ENCODE measurements around the gene TRNP1.
A peak's percentile ranks its signal among the peaks of the same experiment; 100 is the strongest.
"Not testable (repeated sequence)": the region's sequence is repeated elsewhere in the genome, so short reads cannot be mapped to it uniquely, and the experiment has no call there.

TRNP1 gene, protein sequence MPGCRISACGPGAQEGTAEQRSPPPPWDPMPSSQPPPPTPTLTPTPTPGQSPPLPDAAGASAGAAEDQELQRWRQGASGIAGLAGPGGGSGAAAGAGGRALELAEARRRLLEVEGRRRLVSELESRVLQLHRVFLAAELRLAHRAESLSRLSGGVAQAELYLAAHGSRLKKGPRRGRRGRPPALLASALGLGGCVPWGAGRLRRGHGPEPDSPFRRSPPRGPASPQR

DNA sequence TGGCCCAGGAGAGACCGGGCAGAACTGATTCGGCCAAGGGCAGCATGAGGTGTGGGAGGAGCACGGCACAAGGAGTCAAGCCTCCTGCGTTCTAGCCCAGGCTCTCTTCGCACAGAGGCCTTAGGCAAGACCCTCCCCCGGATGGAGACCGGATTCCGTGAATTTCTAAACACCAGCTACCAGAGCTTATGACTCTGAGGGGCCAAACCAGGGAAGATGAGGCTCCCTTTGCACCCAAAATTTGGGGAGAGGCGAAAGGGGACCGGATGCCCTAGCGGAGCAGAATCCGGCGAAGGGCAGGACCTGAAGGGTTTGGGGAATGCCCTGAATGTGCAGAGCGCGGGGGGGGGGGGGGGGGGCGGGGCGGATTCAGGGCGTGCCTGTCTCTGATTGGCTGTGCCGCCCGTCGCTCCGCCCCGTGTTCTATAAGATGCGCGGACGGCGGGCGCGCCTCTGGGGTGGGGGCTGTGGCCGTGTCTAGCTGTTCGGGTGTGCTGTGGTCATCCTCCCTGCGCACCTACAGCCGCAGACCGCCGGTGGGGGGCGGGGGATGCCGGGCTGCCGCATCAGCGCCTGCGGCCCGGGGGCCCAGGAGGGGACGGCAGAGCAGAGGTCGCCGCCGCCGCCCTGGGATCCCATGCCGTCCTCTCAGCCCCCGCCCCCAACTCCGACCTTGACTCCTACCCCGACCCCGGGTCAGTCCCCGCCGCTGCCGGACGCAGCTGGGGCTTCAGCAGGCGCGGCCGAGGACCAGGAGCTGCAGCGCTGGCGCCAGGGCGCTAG lies at the start of gene TRNP1:
TSS of gene TRNP1 (plus strand) at position 456 of the 783 bp plus-strand sequence. CDS start at position 551, 95 bp downstream.
- DNase-seq: peak; percentile 25 to 69 (median 62)

DNA sequence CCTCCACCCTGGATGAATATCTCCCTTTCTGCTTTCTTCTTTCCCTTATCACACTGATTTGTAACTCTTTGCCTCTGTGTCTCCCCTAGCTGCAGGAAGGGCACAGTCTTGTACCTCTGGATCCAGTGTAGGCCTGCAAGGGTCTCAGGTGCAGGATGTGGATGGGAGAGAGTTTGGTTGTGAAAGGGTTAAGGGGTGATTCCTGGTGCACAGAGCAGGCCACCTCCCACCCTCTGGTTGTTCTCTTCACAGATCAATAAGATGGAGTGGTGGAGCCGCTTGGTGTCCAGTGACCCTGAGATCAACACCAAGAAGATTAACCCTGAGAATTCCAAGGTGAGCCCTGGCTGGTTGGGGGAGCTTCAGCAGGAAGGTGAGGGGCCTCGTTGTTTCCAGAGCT lies 48.4 kb upstream of the TRNP1 start:
- no peak for DNase-seq

DNA sequence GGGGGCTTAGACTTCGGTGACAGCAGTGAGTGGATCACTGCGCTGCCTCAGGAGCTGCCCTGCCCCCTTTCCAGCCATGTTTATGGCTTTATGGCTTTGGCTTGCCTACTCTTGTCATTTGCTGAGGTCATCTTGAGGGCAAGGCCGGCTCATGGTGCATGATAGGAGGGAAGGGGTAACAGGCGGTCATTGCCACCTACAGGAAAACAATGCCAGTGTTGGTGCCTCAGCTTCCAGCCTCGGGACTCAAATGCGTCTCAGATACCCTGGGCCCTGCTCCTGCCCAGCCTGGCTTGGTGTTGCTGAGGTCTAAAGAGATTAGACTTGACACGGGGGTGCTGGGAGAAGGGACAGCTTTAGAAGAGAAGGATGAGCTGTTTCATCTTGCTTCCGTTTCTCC lies 47.8 kb upstream of the TRNP1 start:
- no peak for DNase-seq

DNA sequence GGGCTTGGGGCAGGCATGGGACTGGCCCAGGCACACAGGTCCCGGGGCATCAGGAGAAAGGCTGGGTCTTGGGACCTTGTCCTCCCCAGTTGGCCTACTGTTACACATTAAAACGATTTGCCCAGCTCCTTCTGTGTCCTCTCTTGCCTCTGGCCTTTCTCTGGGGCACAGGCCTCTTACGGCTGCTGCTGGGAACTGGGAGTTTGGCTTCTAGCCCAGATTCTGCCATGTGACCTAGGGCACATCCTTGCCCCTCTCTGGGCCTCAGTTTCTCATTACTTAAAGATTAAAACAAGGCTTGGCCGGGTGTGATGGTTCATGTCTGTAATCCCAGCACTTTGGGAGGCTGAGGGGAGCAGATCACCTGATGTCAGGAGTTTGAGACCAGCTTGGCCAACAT lies 47.2 kb upstream of the TRNP1 start:
- no peak for DNase-seq

DNA sequence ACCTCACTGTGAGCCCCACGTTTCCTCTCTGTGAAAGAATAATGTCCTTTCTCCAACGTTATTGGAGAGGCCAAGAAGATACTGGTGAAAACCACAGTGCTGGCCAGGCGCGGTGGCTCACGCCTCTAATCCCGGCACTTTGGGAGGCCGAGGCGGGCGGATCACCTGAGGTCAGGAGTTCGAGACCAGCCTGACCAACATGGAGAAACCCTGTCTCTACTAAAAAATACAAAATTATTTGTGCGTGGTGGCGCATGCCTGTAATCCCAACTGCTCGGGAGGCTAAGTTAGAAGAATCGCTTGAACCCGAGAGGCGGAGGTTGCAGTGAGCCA lies 44.8 kb upstream of the TRNP1 start:
- not testable (repeated sequence) for DNase-seq

DNA sequence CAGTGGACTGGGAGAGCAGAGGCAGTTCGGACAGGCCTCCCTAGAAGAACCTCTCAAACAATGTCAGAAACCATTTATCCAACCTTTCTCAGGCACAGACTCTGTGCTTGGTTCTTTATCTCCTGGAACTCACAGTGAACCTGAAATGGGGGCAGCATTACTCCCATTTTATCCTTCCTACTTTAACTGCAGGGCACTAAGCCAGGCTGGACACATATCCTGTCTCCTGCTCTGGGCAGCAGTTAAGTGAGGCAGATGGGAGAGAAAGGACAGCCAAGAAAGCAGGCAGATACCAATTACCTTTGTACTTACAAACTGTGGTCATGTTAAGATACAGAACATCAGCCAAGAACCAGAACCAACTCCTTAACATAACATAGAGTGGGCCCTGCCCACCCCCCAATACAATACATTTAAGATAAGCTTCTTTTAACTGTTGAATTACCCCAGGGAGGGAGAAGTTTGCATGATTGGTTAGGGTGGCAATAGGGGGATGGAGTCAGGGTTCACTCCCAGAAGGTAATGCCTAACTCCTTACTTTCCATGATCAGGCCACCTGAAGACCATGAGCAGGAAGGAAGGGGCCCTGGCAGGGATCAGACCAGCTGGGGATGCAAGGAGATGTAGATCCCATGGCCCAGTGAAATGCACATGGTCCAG lies 44.1 kb upstream of the TRNP1 start:
- no peak for DNase-seq

DNA sequence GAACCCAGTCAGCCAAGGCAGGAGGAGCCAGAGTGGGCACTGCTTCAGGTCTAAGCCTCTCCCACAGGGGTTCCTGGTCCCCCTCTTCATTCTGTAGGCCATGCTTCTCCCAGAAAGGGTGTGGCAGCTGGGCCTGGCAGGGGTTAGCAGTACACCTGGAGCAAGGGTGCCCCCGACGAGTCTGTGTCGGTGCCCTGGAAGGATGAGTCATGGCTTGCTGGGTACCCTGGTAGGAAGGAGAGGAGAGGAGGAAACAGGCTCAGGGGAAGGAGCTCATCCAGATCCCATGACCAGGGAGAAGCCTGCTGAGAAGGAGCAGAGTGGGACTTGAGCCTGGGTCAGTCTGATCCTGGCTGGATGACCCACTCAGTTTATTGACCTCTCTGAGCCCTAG lies 43.6 kb upstream of the TRNP1 start:
- DNase-seq: no peak

DNA sequence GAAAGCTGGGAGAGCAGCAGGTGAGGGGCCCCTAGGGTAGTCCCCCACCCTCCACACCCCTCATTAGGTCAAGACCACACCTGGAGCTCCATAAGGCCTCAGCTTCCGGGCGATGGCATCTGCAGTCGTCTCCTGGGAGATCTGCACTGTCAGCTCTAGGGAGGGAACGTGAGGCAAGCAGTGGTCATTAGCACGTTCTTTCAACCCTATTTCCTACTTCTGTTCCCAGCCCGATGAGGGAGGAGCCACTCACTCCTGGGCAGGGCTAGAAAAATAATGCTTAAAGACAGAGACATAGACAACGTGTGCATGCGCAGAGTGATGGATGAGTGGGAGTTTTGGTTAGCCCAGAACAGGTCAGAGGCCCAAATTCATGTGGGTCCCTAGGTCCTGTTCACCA lies 42.9 kb upstream of the TRNP1 start:
- DNase-seq: no peak

DNA sequence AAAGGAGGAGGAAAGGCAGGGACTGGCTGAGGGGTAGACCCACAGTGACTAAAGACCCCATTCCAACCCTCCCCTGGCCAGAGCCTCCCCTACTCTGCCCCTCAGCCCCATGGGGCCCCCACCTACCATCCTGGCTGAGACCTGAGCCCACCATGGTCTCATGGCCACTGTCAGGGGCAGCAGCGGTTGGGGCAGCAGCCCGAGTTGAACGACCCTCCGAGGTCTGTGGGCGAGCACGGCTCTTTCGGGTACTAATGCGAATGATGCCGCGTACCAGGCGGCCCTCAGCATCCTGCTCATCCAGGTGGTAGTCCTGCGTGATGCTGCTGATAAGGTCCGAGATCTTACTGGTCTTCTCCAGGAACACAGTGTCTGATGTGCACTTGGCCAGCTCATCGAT lies 42.3 kb upstream of the TRNP1 start:
- no peak for DNase-seq

DNA sequence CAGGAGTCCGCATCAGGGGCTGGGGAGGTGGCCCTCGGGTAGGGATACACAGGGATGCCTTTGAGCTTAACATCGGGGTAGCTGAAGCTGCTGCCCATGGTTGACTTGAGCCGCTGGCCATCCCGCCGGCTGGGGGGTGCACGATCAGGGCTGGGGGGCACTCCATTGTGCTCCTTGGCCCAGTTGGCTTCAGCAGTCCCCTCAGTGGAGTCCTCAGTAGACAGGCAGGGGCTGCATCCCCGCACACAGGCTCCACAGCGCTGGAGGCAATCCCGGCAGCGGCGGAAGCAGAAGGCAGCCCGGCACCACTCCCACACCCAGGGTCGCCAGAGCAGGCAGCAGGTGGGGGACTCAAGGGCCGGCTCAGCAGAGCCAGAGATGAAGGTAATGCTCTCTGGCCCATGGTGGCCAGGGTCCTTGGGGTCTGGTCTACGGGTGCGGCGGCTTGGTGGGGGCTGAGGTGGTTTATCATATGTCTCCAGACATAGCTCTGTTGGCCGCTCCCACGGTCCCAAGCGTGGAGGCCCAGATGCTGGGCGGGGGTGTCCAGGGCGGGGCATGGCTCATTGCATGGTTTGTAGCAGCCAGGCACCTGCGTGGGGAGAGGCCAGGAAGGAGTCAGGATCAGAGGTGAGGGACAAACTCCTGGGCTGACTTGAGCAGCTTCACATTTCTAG lies 41.5 kb upstream of the TRNP1 start:
- no peak for DNase-seq

DNA sequence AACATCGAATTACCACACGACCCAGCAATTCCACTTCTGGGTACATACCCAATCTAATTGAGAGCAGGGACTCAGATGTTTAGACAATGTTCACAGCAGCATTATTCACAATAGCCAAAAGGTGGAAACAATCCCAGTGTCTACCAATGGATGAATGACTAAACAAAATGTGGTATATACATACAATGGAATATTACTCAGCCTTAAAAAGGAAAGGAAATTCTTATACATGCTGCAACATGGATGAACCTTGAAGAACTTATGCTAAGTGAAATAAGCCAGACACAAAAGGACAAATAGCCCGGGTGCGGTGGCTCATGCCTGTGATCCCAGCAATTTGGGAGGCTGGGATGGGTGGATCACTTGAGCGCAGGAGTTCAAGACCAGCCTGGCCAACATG lies 40.1 kb upstream of the TRNP1 start:
- DNase-seq: no peak

DNA sequence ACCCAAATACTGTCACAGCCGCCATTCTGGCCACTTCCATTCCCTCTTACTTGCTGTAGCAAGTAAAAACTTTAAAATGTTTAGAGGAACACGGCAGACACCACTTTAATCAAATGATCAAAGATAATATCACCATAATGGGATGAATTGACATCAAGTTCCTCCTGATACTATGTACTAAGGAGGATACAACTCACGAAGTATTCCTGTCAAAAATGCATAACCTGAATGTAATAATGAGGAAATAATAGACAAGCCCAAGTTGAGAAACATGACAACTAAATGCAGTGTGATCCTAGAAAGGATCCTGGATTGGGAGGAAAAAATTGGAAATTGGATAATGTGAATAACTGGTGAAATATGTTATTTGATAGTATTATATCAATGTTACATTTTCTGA lies 37.2 kb upstream of the TRNP1 start:
- DNase-seq: no peak

DNA sequence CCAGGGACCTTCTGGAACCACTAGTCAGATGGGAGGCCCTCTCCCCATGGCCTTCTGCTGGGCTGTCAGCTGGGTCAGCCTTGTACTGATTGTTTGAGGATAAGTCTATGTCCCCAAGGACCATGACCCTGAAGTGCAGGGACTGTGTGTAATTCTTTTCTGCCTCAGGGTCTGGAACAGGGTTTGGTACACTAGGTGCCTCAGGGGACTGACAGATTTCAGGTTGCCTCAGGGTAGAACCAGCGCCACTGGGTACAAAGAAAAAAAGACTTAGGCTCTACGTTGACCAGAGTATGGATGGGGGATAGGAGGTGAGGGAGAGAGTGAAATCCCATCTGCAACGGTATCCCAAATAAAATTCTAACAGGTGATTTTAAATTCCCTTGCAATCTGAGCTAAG lies 36.2 kb upstream of the TRNP1 start:
- DNase-seq: no peak

DNA sequence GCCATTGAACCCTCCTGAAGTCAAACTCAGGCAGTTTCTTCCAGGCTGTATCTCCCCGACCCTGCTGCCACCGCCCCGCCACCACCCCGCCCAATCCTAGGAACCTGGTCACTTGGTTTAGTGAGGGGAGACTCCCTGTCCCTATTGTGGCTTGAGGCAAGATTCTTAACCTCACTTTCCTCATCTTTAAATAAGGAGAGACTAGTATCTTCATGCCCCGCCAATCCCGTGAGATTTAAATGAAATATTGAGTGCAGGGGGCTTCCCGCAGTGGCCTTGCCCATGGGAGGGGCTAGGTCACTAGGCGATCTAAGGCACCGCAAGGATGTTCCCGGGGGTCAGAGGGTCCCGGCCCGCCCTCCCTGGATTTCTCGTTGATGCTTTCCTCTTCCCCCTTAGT lies 34.2 kb upstream of the TRNP1 start:
- DNase-seq: no peak

DNA sequence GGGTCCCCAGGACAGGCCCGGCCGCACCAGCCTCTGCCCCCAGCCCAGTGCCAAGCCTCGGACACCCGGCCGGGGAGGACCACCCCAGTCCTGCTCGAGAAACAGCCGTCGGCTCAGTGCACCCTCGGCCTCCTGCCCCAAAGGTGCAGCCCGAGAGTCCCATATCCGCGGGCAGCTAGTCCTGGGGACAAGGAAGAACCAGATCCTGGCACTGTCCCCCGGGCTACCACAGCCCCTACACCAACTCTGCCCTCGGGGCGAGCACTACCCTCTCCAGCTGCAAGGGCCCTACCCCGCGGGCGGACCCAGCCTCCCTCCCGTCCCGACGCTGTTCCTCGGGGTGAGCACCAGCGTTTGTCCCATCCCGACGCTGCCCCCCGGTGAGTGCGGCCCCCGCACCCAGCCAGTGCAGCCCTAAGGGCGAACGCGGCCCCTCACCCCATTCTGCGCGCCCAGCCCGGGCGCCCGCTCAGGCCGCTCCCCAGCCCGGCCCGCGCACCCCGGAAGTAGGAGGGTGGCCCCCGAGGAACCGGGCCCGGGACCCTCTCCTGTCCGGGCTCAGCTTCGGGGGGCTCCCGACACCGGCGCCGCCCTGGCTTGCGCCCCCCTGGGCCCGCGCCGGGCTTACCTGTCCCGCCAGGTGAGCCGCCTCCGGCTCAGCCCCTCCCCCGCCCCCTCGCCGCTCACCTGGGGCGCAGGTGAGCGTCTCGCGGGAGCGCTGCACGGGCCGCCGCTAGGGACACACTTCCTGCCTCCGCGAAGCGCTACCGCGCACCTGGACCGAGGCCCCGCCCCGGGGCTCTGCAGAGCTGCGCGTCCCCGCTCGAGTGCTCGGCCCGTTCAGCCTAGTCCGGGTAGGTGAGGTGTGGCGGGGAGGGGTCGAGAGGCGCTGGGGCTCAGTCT lies 33.5 kb upstream of the TRNP1 start, which contains the start of gene KDF1:
TSS of gene KDF1 (minus strand) at position 747 of the 903 bp plus-strand sequence. CDS start 8,088 bp downstream, outside the sequence.
- peak; percentile 34 to 66 (median 48) for DNase-seq

DNA sequence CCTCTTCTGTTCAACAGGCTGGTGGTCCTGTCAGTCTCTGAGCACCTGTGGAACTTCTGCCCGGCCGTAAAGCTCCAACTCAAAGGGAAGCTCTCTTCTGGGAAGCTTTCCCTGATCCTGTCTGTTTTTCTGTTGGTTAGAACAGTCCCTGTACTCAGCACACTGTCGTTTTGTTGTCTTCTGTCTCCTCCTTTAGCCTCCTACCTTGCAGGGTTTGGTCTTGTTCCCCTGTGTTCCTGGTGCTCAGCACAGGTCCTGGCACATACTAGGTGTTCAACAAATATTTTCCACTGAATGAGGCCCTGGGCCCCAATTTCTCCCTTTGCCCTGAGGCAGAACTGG lies 32.9 kb upstream of the TRNP1 start:
- no peak for DNase-seq

DNA sequence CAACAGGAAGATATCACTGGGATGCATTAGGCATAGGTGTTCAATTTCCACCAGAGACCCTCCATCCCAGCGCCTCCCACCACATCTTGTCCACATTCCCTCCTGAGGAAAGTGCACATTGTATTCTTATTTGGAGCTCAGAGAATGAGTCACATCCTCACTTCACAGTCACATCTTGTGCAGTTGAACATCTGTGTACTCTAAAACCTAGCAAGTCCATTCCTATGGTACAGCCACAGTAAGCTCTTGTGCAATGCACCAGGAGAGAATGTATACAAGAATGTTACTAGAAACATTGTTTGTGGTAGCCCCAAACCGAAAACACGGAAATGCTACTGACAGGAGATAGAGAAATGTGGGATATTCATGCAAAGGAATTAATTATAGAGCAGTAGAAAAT lies 31.7 kb upstream of the TRNP1 start:
- DNase-seq: no peak

DNA sequence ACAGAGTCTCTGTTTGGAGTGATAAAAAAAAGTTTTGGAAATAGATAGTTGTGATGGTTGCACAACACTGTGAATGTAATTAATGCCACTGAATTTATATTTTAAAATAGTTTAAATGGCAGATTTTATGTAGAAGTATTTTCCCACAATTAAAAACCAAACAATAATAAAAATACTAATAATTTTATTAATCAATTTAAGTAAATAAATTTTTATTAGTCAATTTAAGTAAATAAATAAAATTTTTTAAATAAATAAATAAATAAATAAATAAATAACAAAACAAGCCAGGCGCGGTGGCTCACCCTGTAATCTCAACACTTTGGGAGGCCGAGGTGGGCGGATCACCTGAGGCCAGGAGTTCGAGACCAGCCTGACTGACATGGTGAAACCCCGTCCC lies 28.3 kb upstream of the TRNP1 start:
- DNase-seq: no peak

DNA sequence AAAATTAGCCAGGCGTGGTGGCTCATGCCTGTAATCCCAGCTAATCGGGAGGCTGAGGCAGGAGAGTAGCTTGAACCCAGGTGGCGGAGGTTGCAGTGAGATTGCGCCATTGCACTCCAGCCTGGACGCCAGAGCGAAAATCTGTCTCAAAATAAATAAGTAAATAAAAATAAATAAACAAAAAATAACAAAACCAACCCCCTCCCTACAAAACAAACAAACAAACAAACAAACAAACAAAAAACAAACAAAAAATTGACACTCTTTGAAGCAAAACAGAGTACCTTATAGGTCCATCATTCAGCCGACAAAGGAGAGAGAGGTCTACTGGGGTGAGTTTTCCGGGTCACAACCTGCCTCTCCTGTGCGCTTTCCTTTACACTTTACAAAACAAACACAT lies 27.9 kb upstream of the TRNP1 start:
- DNase-seq: no peak

DNA sequence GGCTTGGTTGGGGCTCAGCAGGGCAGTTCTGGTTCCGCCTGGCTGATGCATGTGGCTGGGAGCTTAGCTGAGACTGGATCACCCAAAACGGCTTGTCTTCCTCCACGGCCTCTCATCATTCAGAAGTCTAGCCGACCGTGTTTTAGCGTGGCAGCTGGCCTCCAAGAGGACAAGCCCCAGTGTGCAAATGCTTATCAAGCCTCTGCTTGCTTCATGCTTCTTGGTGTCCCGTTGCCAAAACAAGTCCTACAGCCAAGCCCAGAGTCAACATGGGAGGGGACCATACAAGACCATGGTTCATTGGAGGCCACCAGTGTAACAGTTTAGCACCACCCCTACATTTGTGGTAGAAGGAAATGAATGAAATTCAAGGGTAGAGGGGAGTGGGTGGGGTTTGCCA lies 22.7 kb upstream of the TRNP1 start:
- DNase-seq: no peak

DNA sequence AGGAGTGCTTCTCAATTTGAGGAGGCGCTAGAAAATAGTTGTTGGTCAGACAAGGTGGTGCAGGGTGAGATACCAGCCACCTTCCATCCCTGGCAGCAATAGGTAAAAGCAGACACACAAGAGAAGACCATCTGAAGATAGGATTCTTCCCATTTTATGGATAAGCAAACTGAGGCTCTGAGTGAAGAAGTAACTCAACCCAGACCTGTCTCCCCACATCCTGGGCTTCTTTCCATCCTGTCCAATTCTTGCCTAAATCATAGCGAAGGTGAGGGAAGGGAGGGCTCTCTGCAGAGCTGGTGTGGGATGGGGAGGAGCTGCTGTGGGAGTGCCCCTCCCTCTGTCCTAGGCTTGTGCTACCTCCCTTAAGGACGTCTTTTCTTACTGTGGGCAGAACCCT lies 21.9 kb upstream of the TRNP1 start:
- DNase-seq: no peak

DNA sequence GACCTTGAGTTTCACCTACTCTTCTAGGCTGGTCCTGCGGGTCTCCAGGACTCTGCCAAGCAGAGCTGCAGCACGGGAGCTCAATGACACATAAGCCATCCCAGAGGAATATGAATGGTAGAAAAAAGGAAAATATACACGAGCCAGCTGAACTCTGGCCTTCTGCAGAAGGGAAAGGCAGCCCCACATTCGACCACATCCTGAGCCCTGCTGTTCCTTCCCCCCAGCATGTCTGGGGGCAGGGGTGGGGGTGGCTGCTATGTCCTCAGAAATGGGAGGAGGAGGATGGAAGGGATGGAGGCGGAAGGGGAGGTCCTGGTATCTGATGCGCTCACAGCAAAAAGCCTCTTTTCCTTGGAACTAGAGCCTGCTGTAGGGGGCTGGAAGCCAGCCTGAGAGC lies 21.1 kb upstream of the TRNP1 start:
- DNase-seq: no peak

DNA sequence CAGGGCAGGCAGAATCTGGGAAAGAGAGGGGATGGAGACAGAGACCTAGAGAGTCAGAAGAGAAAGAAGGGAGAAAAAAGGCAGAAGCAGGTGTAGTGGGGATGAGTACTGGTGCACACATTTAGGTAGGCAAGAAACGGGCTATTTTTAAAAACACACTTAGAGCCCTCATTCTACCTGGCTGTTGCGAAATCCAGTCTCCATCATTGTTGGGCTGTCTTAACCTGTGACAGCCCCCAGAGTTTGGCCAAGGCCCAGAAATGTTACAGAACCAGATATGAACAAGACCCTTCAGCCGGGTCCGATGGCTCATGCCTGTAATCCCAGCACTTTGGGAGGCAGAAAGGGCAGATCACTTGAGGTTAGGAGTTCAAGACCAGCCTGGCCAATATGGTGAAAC lies 20.7 kb upstream of the TRNP1 start:
- no peak for DNase-seq

Measured in stimulated activated naive CD4-positive, alpha-beta T cell (primary cell).